Natural killer cell treated with Interleukin-12 subunit alpha and Interleukin-12 subunit beta and Interleukin-15 and Interleukin-18, amount 100 ng/mL, for 72 hours (primary cell): ENCODE results near the gene ZNF232. TPM values are rescaled to one million over a fixed set of nuclear protein-coding genes. Genes with fewer than 3 reads are reported as not detected.
A peak's percentile ranks its signal among the peaks of the same experiment; 100 is the strongest.
"Not testable (repeated sequence)": the region's sequence is repeated elsewhere in the genome, so short reads cannot be mapped to it uniquely, and the experiment has no call there.

Experiments
- ATAC-seq, 2 donors: fragments of 150-1000 bp; cut with Tn5 transposase in 1 of 2; sonication (Bioruptor Pico), chemical (Tn5 transposase) in 1 of 2; 2 replicates each; pipeline ENCODE4 v1.10.0; 2021
- DNase-seq: peaks from one replicate; pipeline ENCODE4 v3.0.0; 2022; ENCODE audit warnings: low spot score
- H3K27ac Mint-ChIP-seq, 2 donors: 1 replicate in 1 of 2; 2 replicates in 1 of 2; pipeline ENCODE4 v1.8.0; 2022; ENCODE audit warnings: mixed read lengths in 2 of 2, mild to moderate bottlenecking in 1 of 2, moderate library complexity in 1 of 2
- H3K27me3 Mint-ChIP-seq, 2 donors: 1 replicate in 1 of 2; 2 replicates in 1 of 2; pipeline ENCODE4 v1.8.0; 2022; ENCODE audit warnings: mixed read lengths in 2 of 2
- H3K36me3 Mint-ChIP-seq: one replicate; pipeline ENCODE4 v1.8.0; 2022; ENCODE audit warnings: mixed read lengths
- H3K4me1 Mint-ChIP-seq, 2 donors: 1 replicate in 1 of 2; 2 replicates in 1 of 2; pipeline ENCODE4 v1.8.0; 2022; ENCODE audit warnings: low read depth in 2 of 2, mixed read lengths in 2 of 2, mild to moderate bottlenecking in 1 of 2
- H3K4me3 Mint-ChIP-seq: one replicate; pipeline ENCODE4 v1.8.0; 2022; ENCODE audit warnings: mixed read lengths
- H3K9me3 Mint-ChIP-seq: 2 replicates; pipeline ENCODE4 v1.8.0; 2022; ENCODE audit warnings: mixed read lengths
- total RNA-seq, 2 donors: library from RNA; stranded (reverse); gene quantifications; one replicate each; pipeline ENCODE4 v1.2.3, GENCODE V29; 2022

ZNF232 gene
- total RNA-seq, result 10 to 100 TPM; 14.0 to 15.1 TPM

DNA sequence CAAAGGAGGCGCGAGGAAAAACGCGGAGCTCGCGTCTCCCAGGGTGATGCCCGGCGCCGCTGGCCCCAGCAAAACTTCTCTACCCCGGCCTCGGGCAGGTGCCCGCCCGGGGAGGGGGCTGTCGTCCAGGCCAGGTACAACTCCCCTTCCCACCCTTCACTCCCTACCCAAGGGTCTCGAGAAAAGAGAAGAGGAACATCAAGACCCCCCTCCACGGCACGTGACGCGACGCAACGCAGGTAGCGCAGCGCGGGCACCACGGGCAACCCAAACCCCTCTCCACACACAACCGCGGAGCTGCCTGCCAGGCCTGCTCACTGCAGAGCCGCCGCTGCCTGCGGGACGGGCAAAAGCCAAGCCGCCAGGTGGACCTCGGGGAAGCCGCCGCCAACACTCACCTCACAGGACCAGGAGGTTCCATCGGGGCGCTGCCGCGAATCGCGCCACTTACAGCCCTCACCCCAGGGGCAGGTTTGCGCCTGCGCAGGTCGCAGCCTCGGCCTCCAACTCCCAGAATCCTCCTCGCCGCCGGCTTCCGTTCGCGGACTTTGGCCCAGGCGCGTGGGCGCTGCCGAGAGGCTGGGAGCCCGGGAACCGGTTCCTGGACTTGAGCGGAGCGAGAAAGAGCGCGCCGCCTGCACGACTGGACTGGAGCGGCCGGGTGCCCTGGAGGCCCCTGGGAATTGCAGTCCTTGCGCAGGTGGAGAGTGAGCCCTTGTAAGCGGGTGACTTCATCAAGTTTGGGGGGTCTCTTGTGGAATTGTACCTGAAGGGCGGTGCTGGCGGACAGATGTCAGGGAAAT is at the start of gene ZNF232:
ZNF232 (minus strand) TSS at position 477 of the 803 bp plus-strand sequence; CDS start at position 421, 56 bp downstream.
- peak; percentile 95 for DNase-seq
- Mint-ChIP-seq H3K36me3 (peaks cover 30% of the 10 kb centered on the region), H3K9me3 (no peaks in the 10 kb centered on the region), H3K27ac (peak within 1 kb of the TSS; percentile 38 to 69), H3K4me1 (peaks cover 15 to 25% of the 10 kb centered on the region in 2 donors), H3K27me3 (peaks cover 4 to 14% of the 10 kb centered on the region in 2 donors), H3K4me3 (peak within 1 kb of the TSS; percentile 84)
- ATAC-seq, result peak; percentile 96 to 97

DNA sequence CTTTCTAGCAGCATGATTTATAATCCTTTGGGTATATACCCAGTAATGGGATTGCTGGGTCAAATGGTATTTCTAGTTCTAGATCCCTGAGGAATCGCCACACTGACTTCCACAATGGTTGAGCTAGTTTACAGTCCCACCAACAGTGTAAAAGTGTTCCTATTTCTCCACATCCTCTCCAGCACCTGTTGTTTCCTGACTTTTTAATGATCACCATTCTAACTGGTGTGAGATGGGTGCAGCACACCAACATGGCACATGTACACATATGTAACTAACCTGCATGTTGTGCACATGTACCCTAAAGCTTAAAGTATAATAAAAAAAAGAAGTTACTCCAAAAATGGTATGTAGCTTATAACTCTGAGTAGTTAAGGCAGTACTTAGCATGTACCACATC is 49.0 kb upstream of the ZNF232 start:
- DNase-seq, H3K4me1 Mint-ChIP-seq, H3K27ac Mint-ChIP-seq, H3K4me3 Mint-ChIP-seq, ATAC-seq, H3K36me3 Mint-ChIP-seq, H3K9me3 Mint-ChIP-seq: not testable (repeated sequence)
- peaks cover 14 to 20% of the 10 kb centered on the region in 2 donors for H3K27me3 Mint-ChIP-seq

DNA sequence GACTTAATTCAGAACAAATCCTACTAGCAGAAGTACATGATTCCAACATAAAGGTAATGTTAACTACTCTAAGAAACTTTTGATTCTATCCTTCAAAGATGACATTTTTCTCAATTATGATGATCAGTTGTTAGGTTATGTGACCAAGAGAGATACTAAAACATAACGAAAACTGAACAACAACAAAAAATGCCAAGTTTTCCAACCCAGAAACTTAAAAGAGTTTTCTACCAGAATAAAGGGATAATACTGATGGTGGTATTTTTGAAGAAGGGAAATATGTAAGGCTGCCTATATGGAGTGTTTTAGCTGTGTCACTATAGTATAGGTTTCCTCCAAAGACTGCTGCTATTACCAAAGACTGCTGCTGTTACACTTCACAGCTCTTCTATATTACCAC is 34.4 kb upstream of the ZNF232 start:
- not testable (repeated sequence) for H3K27me3 Mint-ChIP-seq, H3K4me1 Mint-ChIP-seq, H3K27ac Mint-ChIP-seq, H3K4me3 Mint-ChIP-seq, H3K9me3 Mint-ChIP-seq, DNase-seq, H3K36me3 Mint-ChIP-seq, ATAC-seq

DNA sequence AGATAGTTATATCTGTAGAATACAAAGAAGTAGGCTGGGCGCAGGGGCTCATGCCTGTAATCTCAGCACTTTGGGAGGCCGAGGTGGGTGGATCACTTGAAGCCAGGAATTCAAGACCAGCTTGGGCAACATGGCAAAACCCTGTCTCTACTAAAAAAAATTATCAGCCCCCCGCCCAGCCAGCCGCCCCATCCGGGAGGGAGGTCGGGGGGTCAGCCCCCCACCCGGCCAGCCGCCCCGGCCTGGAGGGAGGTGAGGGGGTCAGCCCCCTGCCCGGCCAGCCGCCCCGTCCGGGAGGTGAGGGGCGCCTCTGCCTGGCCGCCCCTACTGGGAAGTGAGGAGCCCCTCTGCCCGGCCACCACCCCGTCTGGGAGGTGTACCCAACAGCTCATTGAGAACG is 31.2 kb upstream of the ZNF232 start:
- not testable (repeated sequence) for H3K27ac Mint-ChIP-seq, H3K9me3 Mint-ChIP-seq, ATAC-seq, H3K4me1 Mint-ChIP-seq, H3K36me3 Mint-ChIP-seq, DNase-seq, H3K4me3 Mint-ChIP-seq, H3K27me3 Mint-ChIP-seq

DNA sequence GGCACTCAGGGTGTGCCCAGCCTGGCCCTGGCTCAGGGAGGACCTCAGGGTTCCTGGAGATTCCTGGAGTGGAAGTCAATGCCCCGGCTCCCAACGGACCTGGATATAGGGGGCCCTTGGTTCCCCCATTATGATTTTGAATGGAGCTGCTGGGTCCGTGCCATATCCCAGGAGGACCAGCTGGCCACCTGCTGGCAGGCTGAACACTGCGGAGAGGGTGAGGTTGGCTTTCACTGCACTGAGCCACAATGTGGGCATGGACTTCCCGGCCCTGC is 27.7 kb upstream of the ZNF232 start:
- Mint-ChIP-seq H3K4me1 (no peaks in the 10 kb centered on the region), H3K4me3 (no peak overlapping the region), H3K36me3 (no peaks in the 10 kb centered on the region), H3K27ac (no peak overlapping the region), H3K9me3 (no peaks in the 10 kb centered on the region), H3K27me3 (no peaks in the 10 kb centered on the region)
- ATAC-seq, result no peak
- DNase-seq, result no peak

DNA sequence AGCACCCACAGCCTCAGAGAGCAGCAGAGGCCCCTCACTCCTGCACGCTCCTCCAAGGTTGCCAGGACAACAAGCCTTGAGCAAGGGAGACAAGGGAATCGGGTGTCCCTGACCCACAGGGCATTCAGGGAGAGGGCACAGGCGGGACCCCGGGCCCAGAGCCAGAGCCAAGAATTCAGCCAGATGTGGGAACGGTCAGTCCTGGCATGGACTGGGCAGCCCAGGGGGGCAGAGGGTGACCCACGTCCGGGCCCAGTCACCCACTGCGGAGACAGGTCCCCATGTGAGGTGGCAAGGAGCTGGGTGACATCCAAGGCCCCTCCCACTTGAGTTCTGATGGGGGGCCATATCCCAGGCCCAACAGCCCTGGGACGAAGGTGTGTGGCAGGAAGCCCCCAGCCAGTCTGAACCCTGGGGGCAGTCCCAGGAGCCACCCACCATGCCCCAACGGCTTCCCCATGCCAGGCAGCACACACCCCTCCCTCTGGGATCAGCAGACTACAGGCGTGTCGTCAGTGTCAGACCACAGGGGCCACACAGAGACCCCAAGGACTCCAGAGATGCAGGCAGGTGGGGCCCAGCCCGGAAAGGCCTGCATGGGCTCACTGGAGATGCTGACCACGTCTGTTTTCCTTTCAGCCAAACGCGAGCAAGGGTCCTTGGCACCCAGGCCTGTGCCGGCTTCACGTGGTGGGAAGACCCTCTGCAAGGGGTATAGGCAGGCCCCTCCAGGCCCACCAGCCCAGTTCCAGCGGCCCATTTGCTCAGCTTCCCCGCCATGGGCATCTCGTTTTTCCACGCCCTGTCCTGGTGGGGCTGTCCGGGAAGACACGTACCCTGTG is 27.2 kb upstream of the ZNF232 start:
- H3K4me3 Mint-ChIP-seq, result no peak overlapping the region
- ATAC-seq (no peak), DNase-seq (no peak)
- H3K36me3 Mint-ChIP-seq, result no peaks in the 10 kb centered on the region
- H3K27ac Mint-ChIP-seq, result no peak overlapping the region
- H3K9me3 Mint-ChIP-seq, result no peaks in the 10 kb centered on the region
- no peaks in the 10 kb centered on the region for H3K4me1 Mint-ChIP-seq
- no peaks in the 10 kb centered on the region for H3K27me3 Mint-ChIP-seq

DNA sequence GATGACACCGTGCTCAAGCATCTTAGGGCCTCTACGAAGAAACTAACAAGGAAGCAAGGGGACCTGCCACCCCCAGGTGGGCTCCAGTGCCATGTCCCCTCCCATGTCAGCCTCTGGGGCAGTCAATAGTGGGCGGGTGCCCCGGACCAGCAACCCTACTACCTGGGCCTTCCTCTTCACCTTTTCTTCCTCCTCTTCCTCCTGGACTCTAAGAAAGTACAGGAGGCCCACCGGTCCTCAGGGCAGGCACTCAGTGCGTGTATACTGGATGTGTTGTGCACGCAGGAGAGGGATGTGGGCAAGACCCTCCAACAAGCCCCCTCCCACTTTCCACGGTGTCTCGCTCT is 26.5 kb upstream of the ZNF232 start:
- not testable (repeated sequence) for H3K9me3 Mint-ChIP-seq, H3K36me3 Mint-ChIP-seq, H3K27ac Mint-ChIP-seq, DNase-seq, H3K27me3 Mint-ChIP-seq, H3K4me1 Mint-ChIP-seq, ATAC-seq, H3K4me3 Mint-ChIP-seq

DNA sequence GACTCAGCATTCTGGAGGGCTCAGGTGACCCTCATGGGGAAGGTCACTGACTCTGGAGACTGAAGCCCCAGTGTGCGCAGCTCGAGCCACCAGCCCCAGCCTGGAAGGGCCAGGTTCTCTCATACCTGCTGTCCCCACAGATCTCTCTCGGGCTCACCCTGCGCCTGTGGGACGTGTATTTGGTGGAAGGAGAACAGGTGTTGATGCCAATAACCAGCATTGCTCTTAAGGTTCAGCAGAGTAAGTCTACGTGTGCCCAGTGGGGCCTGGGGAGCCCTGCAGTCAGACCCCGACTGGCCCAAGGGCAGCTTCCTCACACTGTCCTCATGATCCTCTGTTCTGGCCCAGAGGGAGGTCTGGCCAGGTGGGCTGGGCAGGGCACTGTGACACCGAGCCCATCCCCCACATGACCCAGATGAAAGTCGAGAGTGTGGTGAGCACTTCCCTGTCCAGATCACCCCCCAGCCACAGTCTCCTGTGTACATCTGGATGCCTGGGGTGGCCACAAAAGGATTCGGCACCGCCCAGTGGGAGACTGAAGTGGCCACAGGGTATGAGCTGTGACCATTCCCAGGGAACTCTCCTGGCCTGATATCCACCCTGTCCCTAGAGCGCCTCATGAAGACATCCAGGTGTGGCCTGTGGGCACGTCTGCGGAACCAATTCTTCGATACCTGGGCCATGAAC is 26.0 kb upstream of the ZNF232 start:
- H3K4me1 Mint-ChIP-seq, ATAC-seq, H3K4me3 Mint-ChIP-seq, H3K9me3 Mint-ChIP-seq, H3K27ac Mint-ChIP-seq, DNase-seq, H3K36me3 Mint-ChIP-seq, H3K27me3 Mint-ChIP-seq: not testable (repeated sequence)

DNA sequence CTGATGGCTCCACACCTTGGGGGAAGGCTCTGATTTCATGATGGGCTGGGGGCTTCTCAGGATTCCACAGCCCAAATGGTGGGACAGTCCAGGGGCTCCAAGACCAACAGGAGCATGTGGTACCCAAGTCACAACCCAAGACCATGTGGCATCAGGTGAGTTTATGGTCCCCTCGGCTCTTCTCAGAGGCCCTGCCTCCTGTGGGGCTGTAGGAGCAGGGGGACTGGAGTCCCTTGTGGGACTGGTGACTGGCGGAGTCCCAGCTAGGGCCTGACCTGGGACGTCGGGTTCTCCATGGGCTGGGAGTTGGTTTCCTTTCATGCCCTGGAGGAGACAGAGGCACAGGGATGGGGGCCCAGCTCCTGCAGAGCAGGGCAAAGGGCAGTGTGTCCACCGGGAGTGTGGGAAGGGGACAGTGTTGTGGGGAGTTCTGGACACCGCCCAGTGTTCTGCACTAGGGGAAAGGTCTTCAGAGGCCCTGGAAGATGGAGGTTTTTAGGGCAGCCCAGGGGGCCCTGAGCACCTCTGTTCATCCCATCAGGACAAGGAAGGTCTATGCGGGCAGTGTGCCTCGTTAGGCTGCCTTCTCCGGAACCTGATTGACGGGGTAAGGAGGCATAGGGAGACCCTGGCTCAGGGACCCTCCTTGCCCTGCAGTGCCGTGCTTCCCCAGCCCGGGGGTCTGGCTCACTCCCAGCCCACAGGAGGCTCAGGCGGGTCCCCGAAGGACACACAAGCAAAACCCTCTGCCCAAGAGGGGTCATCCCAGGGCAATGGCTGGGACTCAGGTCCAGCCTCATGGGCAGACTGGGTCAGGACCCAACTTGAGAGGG is 25.1 kb upstream of the ZNF232 start:
- not testable (repeated sequence) for H3K36me3 Mint-ChIP-seq, H3K4me1 Mint-ChIP-seq, H3K4me3 Mint-ChIP-seq, DNase-seq, H3K9me3 Mint-ChIP-seq, H3K27ac Mint-ChIP-seq, ATAC-seq, H3K27me3 Mint-ChIP-seq

DNA sequence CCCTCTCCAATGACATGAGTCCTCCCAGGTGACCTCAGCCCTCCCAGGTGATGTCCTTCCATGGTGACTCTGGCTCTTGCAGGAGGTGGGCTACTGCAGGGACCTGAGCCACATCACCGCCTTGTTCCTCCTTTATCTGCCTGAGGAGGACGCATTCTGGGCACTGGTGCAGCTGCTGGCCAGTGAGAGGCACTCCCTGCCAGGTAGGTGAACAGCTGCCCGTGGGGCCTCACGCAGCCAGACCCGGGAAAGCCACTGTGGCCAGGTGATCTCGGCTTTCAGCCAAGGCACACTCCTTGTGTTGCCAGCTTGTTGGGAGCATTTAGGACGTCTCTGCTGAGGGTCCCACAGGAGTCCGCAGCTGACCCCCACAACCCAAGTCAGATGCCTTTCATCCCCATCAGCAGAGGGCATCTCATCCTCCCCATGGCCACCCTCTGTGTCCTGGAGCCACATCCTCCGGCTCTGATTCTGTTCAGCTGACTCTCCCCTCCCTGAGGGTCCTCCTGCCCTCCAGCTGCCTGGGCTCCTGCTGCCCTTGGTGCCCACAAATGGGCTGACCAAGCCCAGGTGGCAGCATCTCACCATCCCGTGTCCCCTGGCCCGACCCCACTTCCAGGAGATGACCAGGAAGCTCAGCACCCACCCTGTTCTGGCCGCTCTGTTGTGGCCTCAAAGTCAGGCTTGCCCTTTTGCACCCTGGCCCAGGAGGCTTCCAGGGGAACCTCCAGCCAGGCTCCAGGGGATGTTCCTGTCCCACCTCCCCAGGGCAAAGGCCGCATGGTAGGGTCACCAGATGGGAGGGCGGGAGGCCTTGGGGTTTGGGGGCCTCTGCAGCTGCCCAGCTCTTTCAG is 24.3 kb upstream of the ZNF232 start:
- Mint-ChIP-seq H3K4me1 (no peaks in the 10 kb centered on the region), H3K9me3 (no peaks in the 10 kb centered on the region), H3K27me3 (no peaks in the 10 kb centered on the region), H3K4me3 (no peak overlapping the region), H3K27ac (no peak overlapping the region), H3K36me3 (no peaks in the 10 kb centered on the region)
- no peak for ATAC-seq
- no peak for DNase-seq

DNA sequence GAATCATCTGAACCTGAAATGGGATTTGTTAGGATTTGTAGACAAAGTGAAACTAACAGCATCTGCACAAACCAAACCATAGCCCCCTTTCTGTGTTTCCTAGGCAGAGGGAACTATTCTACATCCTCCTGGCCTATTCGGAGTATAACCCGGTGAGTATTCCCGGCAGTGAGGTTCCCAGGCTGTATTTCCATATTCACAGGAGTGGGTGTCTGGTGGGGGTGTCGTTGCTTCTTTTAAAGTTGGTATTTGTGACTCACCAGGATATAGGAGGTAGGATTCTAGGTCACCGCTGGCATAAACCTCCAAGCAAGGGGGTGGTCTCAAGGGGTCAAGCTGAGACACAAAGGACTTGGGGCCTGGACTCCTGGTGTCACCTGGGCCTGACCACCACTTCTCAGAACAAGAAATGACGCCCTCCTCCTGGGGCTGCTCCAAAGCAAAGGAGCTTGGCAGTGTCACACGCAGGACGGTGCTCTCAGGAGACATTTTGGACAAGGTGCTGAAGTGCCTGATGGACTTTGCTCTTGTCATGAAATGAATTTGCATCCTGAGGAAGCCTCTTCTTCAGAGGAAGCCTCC is 23.5 kb upstream of the ZNF232 start:
- not testable (repeated sequence) for H3K4me3 Mint-ChIP-seq, H3K27me3 Mint-ChIP-seq, H3K9me3 Mint-ChIP-seq, H3K36me3 Mint-ChIP-seq, H3K27ac Mint-ChIP-seq, DNase-seq, H3K4me1 Mint-ChIP-seq, ATAC-seq

DNA sequence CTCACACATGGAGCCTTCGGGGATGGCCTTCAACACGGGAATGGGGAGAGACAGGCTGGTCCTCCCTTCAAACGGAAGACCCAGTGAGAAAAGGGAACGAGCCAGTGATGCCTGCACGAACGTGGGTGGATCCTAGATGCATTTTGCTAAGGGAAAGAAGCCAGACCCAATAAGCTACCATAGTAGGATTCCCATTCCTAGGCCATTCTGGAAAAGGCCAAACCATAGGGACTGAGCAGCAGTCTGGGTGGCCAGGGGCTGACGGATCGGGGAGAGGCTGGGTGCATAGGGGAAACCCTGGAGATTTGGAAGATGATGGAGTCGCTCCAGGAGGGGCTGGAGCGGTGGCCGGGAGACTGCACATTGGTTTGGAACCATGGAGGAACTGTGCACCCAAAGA is 22.9 kb upstream of the ZNF232 start:
- H3K36me3 Mint-ChIP-seq, H3K27me3 Mint-ChIP-seq, H3K4me3 Mint-ChIP-seq, H3K27ac Mint-ChIP-seq, ATAC-seq, DNase-seq, H3K9me3 Mint-ChIP-seq, H3K4me1 Mint-ChIP-seq: not testable (repeated sequence)
